HG02840 (cell line): ENCODE data around the gene AP1S1.
"Not testable (repeated sequence)": the region's sequence is repeated elsewhere in the genome, so short reads cannot be mapped to it uniquely, and the experiment has no call there.

Experiments used
- ATAC-seq: cut with Tn5 transposase; IDR thresholded peaks from one replicate; pipeline ENCODE4 v1.9.1; 2021; ENCODE audit warnings: mild to moderate bottlenecking, moderate library complexity, moderate number of reproducible peaks; ENCODE audit not compliant: unreplicated experiment, low FRiP score

The AP1S1 gene

GRCh38 chr7:101198476-101198875 lies 44.2 kb downstream of the AP1S1 start:
- ATAC-seq = no peak

- not testable (repeated sequence) for ATAC-seq
These were observed 45.2 kb downstream of the AP1S1 start for GRCh38 chr7:101199522-101199921.

GRCh38 chr7:101200504-101200861 lies 46.2 kb downstream of the AP1S1 start:
- ATAC-seq = no peak

- no peak for ATAC-seq
These were observed 46.8 kb downstream of the AP1S1 start, which contains the start of gene MOGAT3 for GRCh38 chr7:101200862-101201599. Gene MOGAT3, minus strand, starts transcription at chr7:101201036. Its CDS starts 182 bp downstream, at chr7:101200854.

GRCh38 chr7:101201695-101202602 lies 47.7 kb downstream of the AP1S1 start:
- no peak for ATAC-seq

- ATAC-seq = no peak
These were observed 48.3 kb downstream of the AP1S1 start for GRCh38 chr7:101202603-101202918.

GRCh38 chr7:101203740-101204738 lies 49.8 kb downstream of the AP1S1 start:
- not testable (repeated sequence) for ATAC-seq

- no peak for ATAC-seq
These were observed 51.8 kb downstream of the AP1S1 start for GRCh38 chr7:101205901-101206664.

GRCh38 chr7:101206665-101207042 lies 52.4 kb downstream of the AP1S1 start:
- no peak for ATAC-seq

GRCh38 chr7:101207459-101207858 lies 53.2 kb downstream of the AP1S1 start:
- ATAC-seq = no peak

- ATAC-seq = no peak
These were observed 54.5 kb downstream of the AP1S1 start for GRCh38 chr7:101208794-101209193.

- ATAC-seq = no peak
These were observed 55.9 kb downstream of the AP1S1 start for GRCh38 chr7:101210143-101210542.
